ENCODE data around the gene LRP2. TPM values are rescaled to one million over a fixed set of nuclear protein-coding genes. Genes with fewer than 3 reads are reported as not detected.

The LRP2 gene
- total RNA-seq, 1 experiment from 2014 or later, result 260 TPM

DNA sequence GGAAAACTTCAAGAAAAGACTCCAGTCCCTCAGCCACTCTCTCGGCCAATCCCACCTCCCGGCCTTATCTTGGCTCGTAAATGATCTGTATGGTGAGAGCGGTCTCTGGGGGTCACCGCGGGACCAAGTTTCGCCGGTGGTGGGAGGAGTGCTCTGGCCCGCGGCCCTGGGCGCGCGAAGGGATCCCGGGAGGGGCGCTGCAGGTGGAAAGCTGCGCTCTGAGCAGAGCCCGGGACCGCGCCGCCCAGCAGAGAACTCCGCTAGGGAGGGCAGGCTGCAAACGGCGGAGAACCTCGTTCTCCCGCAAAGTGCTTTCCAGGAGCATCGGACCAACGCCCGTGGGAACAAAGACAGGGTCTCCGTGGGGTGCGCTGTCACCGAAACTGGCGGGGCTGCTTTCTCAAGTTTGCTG lies 622 bp downstream of the LRP2 start:
- Histone ChIP-seq H3K36me3 (ENCODE audit: control insufficient read depth, insufficient read depth, low read length) (no peaks in the 10 kb centered on the region), H3K4me3 (ENCODE audit: low read depth, low read length) (peak overlapping the region; percentile 44), H3K9me3 (no peaks in the 10 kb centered on the region), H3K4me1 (peaks cover 22% of the 10 kb centered on the region), H3K27me3 (replicated peaks; ENCODE audit: control insufficient read depth, insufficient read depth, low read length) (no peaks in the 10 kb centered on the region)
- ChIA-PET CTCF (interaction anchor here (0.7 to 2.3 kb wide), 5 partner anchors 13 to 794 kb away, joined by 3 to 10 read pairs (median 3); no protein-coding TSS in a partner anchor), POLR2A (interaction anchor here (0.5 to 1.6 kb wide), 3 partner anchors 29 to 34 kb away, joined by 3 to 12 read pairs (median 4); no protein-coding TSS in a partner anchor)
- TF ChIP-seq, protein P1, sequence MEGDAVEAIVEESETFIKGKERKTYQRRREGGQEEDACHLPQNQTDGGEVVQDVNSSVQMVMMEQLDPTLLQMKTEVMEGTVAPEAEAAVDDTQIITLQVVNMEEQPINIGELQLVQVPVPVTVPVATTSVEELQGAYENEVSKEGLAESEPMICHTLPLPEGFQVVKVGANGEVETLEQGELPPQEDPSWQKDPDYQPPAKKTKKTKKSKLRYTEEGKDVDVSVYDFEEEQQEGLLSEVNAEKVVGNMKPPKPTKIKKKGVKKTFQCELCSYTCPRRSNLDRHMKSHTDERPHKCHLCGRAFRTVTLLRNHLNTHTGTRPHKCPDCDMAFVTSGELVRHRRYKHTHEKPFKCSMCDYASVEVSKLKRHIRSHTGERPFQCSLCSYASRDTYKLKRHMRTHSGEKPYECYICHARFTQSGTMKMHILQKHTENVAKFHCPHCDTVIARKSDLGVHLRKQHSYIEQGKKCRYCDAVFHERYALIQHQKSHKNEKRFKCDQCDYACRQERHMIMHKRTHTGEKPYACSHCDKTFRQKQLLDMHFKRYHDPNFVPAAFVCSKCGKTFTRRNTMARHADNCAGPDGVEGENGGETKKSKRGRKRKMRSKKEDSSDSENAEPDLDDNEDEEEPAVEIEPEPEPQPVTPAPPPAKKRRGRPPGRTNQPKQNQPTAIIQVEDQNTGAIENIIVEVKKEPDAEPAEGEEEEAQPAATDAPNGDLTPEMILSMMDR (IDR thresholded peaks at IDR 0.05; ENCODE audit: insufficient read depth in 1 of 2, low read depth in 1 of 2, low read length in 1 of 2, severe bottlenecking in 1 of 2, unreplicated experiment in 1 of 2), result peak in 1 of 2 experiments; percentile 37
- DNase-seq, result peak; percentile 84 to 85
- Mint-ChIP-seq H3K27ac (ENCODE audit: unreplicated experiment) (peak overlapping the region; percentile 75), H3K4me1 (ENCODE audit: low read depth, unreplicated experiment) (peaks cover 20% of the 10 kb centered on the region), H3K36me3 (ENCODE audit: insufficient read depth, unreplicated experiment) (peaks cover 68% of the 10 kb centered on the region), H3K4me3 (ENCODE audit: unreplicated experiment) (peak overlapping the region; percentile 95), H3K9me3 (ENCODE audit: unreplicated experiment) (no peaks in the 10 kb centered on the region), H3K27me3 (ENCODE audit: insufficient read depth, unreplicated experiment) (no peaks in the 10 kb centered on the region)
- intact Hi-C loops (cut with micrococcal nuclease; ENCODE audit: unreplicated experiment), result loop anchor here (1.0 kb wide), 1 partner anchor 37 kb away; no protein-coding TSS in a partner anchor
- BruUV-seq (replicated peaks), result no TSS peak

DNA sequence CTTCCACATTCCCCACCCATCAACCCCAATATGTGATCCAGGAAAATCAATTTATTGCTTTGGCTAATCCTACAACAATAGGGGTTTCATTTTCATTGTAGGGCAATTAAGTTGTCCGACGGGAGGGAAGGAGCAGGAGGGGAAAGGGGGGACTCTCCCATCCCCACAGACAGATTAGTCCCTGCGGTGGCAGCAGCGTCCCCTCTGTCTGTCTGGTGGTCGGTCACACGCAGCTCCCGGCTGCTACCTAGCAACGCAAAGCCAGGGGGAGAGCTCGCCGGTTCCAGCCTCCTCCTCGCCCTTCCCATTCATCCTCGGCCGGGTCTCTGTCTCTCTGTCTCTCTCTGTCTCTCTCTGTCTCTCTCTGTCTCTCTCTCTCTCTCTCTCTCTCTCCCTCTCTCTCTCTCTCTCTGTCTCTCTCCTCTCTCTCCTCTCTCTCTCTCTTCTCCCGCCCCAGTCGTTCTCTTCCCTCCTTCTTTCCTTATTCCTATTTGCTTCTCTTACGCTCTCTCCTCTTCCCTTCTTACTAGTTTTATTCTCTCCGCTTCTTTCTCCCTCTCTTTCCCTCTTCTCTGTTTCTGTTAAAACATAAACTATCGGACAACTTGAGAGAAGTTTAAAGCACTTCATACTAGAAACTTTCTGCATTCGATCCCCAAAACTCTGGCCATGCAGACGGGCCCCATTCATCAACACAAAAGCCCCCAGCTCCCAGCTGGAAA lies 1.2 kb downstream of the LRP2 start:
- Mint-ChIP-seq H3K27ac (ENCODE audit: unreplicated experiment) (peak overlapping the region; percentile 75), H3K4me1 (ENCODE audit: low read depth, unreplicated experiment) (peaks cover 20% of the 10 kb centered on the region), H3K9me3 (ENCODE audit: unreplicated experiment) (no peaks in the 10 kb centered on the region), H3K4me3 (ENCODE audit: unreplicated experiment) (peak overlapping the region; percentile 95), H3K27me3 (ENCODE audit: insufficient read depth, unreplicated experiment) (no peaks in the 10 kb centered on the region), H3K36me3 (ENCODE audit: insufficient read depth, unreplicated experiment) (peaks cover 73% of the 10 kb centered on the region)
- H3K27me3 ChIP-seq (replicated peaks; ENCODE audit: control insufficient read depth, insufficient read depth, low read length), result no peaks in the 10 kb centered on the region
- intact Hi-C loops (cut with micrococcal nuclease; ENCODE audit: unreplicated experiment), result loop anchor here (1.0 kb wide), 1 partner anchor 37 kb away; no protein-coding TSS in a partner anchor
- ChIA-PET POLR2A (interaction anchor here (0.5 to 1.6 kb wide), 3 partner anchors 30 to 35 kb away, joined by 3 to 12 read pairs (median 4); no protein-coding TSS in a partner anchor), CTCF (interaction anchor here (0.7 to 2.3 kb wide), 5 partner anchors 12 to 794 kb away, joined by 3 to 10 read pairs (median 3); no protein-coding TSS in a partner anchor)
- no TSS peak for BruUV-seq (replicated peaks)
- peak in 1 of 2 experiments; percentile 22 for DNase-seq
- no peaks in the 10 kb centered on the region for H3K9me3 ChIP-seq
- TF ChIP-seq, protein P1 (IDR thresholded peaks at IDR 0.05; ENCODE audit: insufficient read depth in 1 of 2, low read depth in 1 of 2, low read length in 1 of 2, severe bottlenecking in 1 of 2, unreplicated experiment in 1 of 2), result no peak
- H3K36me3 ChIP-seq (ENCODE audit: control insufficient read depth, insufficient read depth, low read length), result no peaks in the 10 kb centered on the region
- H3K4me3 ChIP-seq (ENCODE audit: low read depth, low read length), result peak overlapping the region; percentile 44
- H3K4me1 ChIP-seq, result peaks cover 23% of the 10 kb centered on the region

DNA sequence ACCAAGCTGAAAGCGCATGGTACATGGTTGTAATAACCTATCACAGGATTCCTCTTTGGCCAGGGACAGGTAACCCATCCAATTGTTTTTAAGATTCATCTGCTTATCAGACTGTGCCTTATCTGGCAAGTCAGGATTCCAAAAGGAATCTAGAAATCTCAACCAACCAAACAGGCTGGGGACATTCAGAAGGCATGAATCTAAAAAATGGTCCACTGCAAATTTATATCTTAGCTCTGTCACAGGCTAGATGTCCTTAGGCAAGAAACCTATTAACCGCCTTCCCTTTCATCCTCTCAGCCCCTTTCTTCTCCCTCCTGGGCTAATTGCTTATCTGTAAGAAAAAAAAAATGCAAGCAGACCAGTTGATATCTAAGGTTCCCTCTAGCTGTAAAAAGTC lies 4.3 kb downstream of the LRP2 start:
- peaks cover 29% of the 10 kb centered on the region for H3K4me1 ChIP-seq
- Mint-ChIP-seq H3K4me1 (ENCODE audit: low read depth, unreplicated experiment) (peaks cover 27% of the 10 kb centered on the region), H3K27ac (ENCODE audit: unreplicated experiment) (no peak overlapping the region), H3K9me3 (ENCODE audit: unreplicated experiment) (no peaks in the 10 kb centered on the region), H3K27me3 (ENCODE audit: insufficient read depth, unreplicated experiment) (no peaks in the 10 kb centered on the region), H3K4me3 (ENCODE audit: unreplicated experiment) (peak overlapping the region; percentile 40), H3K36me3 (ENCODE audit: insufficient read depth, unreplicated experiment) (peaks cover 65% of the 10 kb centered on the region)
- H3K9me3 ChIP-seq, result no peaks in the 10 kb centered on the region
- ChIA-PET CTCF (interaction anchor here (0.8 kb wide), 2 partner anchors 35 to 39 kb away, joined by 3 to 4 read pairs; no protein-coding TSS in a partner anchor), POLR2A (no interaction called here)
- TF ChIP-seq, protein P1 (IDR thresholded peaks at IDR 0.05; ENCODE audit: insufficient read depth in 1 of 2, low read depth in 1 of 2, low read length in 1 of 2, severe bottlenecking in 1 of 2, unreplicated experiment in 1 of 2), result no peak
- no peaks in the 10 kb centered on the region for H3K36me3 ChIP-seq (ENCODE audit: control insufficient read depth, insufficient read depth, low read length)
- intact Hi-C loops (cut with micrococcal nuclease; ENCODE audit: unreplicated experiment), result no loop called here
- H3K4me3 ChIP-seq (ENCODE audit: low read depth, low read length), result no peak overlapping the region
- no TSS peak for BruUV-seq (replicated peaks)
- no peaks in the 10 kb centered on the region for H3K27me3 ChIP-seq (replicated peaks; ENCODE audit: control insufficient read depth, insufficient read depth, low read length)
- peak; percentile 34 to 37 for DNase-seq

Data from Caco-2 (cell line).